ENCODE data around the gene GALNT11. TPM values are rescaled to one million over a fixed set of nuclear protein-coding genes. Genes with fewer than 3 reads are reported as not detected.

The GALNT11 gene
- total RNA-seq, 2 donors from 2014 or later, result 45.9 to 54.4 TPM

DNA sequence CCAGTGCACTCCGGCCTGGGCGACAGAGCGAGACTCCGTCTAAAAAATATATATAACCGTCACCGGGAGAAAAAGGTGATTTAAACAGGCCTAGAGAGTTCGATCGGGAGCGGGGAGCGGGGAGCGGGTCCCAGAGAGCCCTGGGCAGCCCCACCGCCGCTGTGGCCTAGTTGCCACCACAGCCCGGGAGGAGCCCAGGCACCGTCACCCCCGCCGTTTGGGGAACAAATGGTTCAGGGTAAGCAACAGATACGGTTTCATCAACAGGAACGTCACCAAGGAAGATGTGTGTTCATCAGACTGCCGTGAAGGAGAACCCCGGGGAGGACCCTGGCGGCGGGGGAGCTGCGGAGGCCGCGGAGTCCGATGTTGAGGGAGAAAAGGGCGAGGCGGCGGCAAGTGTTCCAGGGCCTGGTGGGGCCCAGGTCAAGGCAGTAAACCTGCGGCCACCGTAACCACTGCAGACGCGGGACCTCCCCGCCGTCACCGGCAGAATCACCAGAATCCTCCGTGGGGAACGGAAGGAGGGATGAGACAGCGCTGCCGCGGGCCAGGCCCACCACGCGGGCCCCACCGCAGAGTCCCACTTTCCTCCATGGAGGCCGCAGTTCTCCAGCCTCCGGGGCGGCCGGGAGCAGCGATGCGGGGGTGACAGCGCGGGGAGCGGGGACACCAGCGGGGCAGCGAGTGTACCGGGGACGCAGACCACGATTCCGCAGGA lies 103.4 kb downstream of the GALNT11 start:
- intact Hi-C loops (cut with DNase I), result no loop called here
- ATAC-seq (no peak), DNase-seq (no peak)
- no peaks in the 10 kb centered on the region for H3K9me3 ChIP-seq
- no peaks in the 10 kb centered on the region for H3K4me1 ChIP-seq
- H3K27ac ChIP-seq, result no peak overlapping the region
- H3K27me3 ChIP-seq, result no peaks in the 10 kb centered on the region
- TF ChIP-seq, protein P1, sequence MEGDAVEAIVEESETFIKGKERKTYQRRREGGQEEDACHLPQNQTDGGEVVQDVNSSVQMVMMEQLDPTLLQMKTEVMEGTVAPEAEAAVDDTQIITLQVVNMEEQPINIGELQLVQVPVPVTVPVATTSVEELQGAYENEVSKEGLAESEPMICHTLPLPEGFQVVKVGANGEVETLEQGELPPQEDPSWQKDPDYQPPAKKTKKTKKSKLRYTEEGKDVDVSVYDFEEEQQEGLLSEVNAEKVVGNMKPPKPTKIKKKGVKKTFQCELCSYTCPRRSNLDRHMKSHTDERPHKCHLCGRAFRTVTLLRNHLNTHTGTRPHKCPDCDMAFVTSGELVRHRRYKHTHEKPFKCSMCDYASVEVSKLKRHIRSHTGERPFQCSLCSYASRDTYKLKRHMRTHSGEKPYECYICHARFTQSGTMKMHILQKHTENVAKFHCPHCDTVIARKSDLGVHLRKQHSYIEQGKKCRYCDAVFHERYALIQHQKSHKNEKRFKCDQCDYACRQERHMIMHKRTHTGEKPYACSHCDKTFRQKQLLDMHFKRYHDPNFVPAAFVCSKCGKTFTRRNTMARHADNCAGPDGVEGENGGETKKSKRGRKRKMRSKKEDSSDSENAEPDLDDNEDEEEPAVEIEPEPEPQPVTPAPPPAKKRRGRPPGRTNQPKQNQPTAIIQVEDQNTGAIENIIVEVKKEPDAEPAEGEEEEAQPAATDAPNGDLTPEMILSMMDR (IDR thresholded peaks at IDR 0.05), result no peak
- no peak for TF ChIP-seq POLR2A (IDR thresholded peaks at IDR 0.05)
- H3K36me3 ChIP-seq (replicated peaks in 1 of 2; ENCODE audit: insufficient read depth in 1 of 2, low read depth in 2 of 2), result peaks cover 0 to 12% of the 10 kb centered on the region in 2 donors
- no peak overlapping the region for H3K4me3 ChIP-seq
- WGBS, 2 donors, result 97 to 98% methylated on average over 43 to 46 of the region's 60 CpGs

DNA sequence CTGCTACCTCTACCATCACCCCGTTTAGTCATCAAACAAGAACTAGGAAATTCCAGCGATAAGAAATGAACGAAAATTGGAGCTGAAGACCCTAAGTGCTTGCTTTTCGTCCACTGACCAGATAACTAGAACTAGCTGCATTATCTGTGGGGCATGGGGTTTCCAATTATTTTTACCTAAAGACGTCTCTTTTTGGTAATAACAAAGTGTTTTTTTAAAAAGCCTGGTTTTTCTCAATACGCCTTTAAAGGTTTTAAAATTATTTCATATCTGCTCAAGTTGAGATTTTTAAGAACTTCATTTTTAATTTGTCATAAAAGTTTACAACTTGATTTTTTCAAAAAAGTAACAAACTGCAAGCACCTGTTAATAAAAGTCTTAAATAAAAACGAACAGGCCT lies 104.2 kb downstream of the GALNT11 start:
- no peak for DNase-seq

DNA sequence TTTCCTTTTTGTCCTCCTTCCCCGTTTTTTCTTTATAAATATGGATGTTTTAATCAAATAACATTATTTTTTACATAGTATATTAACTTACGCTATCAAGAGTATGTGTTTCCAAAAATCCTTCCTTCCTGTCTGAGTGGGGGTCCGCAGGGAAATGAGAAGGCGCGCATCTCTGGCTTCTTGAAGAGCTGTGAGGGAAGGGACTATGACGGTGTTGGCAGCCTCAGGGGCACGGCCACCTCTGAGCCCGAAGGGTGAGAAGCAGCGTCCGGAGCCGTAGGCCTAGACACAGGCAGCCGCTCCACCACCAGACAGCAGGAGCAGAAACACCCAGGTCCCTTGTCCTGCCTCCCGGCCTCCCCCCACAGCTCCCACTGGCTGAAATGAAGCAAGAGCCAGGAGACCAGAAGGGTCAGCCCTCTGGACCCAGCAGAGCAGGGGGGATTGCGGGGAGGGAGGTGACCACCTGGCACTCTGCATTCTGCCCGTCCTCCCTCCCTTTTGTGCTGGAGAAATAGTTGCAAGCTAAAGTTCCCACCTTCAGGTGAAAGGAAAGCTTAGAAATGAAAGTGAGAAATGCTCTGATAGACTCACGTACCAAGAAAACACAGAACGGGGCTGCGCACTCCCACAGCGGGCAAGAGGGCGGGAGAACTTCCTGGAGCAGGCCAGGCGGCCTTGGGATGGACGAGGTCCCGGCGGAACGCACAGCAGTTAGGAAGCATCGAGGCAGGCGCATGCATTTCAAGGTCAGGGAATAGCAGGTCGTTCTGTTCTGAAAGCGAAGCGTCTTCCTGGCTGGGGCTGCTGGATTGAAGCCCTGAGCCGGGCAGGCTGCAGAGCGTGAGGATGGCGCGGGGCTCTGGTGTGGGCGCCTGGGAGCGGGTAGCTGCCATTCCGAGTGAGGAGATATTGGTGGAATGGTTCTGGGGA lies 105.5 kb downstream of the GALNT11 start:
- DNase-seq, result no peak
- TF ChIP-seq, protein P1 (IDR thresholded peaks at IDR 0.05), result no peak
- H3K36me3 ChIP-seq (replicated peaks in 1 of 2; ENCODE audit: insufficient read depth in 1 of 2, low read depth in 2 of 2), result peaks cover 0 to 14% of the 10 kb centered on the region in 2 donors
- ATAC-seq, result no peak
- no peaks in the 10 kb centered on the region for H3K9me3 ChIP-seq
- intact Hi-C loops (cut with DNase I), result no loop called here
- no peaks in the 10 kb centered on the region for H3K4me1 ChIP-seq
- no peak overlapping the region for H3K27ac ChIP-seq
- WGBS, 2 donors, result 94 to 95% methylated on average over 37 of the region's 37 CpGs
- no peak overlapping the region for H3K4me3 ChIP-seq
- no peaks in the 10 kb centered on the region for H3K27me3 ChIP-seq

More for the DNA sequence above, 104.2 kb downstream of the GALNT11 start:
- intact Hi-C loops (cut with DNase I), result no loop called here
- no peak overlapping the region for H3K27ac ChIP-seq
- H3K4me3 ChIP-seq, result no peak overlapping the region
- H3K36me3 ChIP-seq (replicated peaks in 1 of 2; ENCODE audit: insufficient read depth in 1 of 2, low read depth in 2 of 2), result peaks cover 0 to 14% of the 10 kb centered on the region in 2 donors
- WGBS, 2 donors, result 91 to 95% methylated on average over 7 of the region's 7 CpGs
- TF ChIP-seq, protein P1 (IDR thresholded peaks at IDR 0.05), result no peak
- TF ChIP-seq POLR2A (IDR thresholded peaks at IDR 0.05), result no peak
- H3K27me3 ChIP-seq, result no peaks in the 10 kb centered on the region
- ATAC-seq, result no peak
- no peaks in the 10 kb centered on the region for H3K4me1 ChIP-seq
- H3K9me3 ChIP-seq, result no peaks in the 10 kb centered on the region

DNA sequence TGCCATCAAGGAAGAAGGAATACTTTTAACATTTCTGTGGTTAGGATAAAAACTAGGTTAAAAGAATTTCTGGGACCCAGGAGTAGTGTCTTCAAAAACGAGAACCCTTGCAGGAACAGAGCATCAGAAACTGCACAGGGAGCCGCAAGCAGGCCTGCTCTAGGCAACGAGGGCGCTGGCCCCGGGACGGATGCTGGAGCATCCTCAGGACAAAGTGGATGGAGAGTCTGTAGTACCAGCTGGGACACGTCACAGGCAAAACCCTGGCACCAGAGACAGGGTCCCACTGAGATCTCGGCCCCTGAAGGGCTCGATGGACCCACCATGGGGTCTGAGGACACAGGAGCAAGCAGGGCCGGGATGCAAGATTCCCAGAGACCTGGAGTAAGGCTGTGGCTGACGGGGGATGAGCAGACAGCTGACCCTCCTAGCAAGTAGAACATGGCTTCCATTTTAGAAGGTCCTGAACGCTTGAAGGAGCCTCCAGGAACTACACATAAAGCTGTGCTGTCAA lies 106.6 kb downstream of the GALNT11 start:
- H3K27ac ChIP-seq, result no peak overlapping the region
- ATAC-seq (no peak), DNase-seq (no peak)
- H3K4me1 ChIP-seq, result no peaks in the 10 kb centered on the region
- no peak overlapping the region for H3K4me3 ChIP-seq
- H3K27me3 ChIP-seq, result no peaks in the 10 kb centered on the region
- TF ChIP-seq, protein P1 (IDR thresholded peaks at IDR 0.05), result no peak
- TF ChIP-seq POLR2A (IDR thresholded peaks at IDR 0.05), result no peak
- peaks cover 0 to 14% of the 10 kb centered on the region in 2 donors for H3K36me3 ChIP-seq (replicated peaks in 1 of 2; ENCODE audit: insufficient read depth in 1 of 2, low read depth in 2 of 2)
- intact Hi-C loops (cut with DNase I), result no loop called here
- WGBS, 2 donors, result 92% methylated on average over 10 to 12 of the region's 12 CpGs
- no peaks in the 10 kb centered on the region for H3K9me3 ChIP-seq
